Upper lobe of left lung (tissue), 6 donors: ENCODE data around the gene SLC27A1. TPM values are rescaled to one million over a fixed set of nuclear protein-coding genes. Genes with fewer than 3 reads are reported as not detected.

Source experiments
- ATAC-seq, 2 donors: fragments of 200-7000 bp; cut with Tn5 transposase; one replicate each; pipeline ENCODE4 v1.9.1; 2022; ENCODE audit warnings: mild to moderate bottlenecking in 2 of 2, moderate library complexity in 2 of 2; ENCODE audit not compliant: low FRiP score in 2 of 2
- DNase-seq, 2 donors: peaks; one replicate each; pipeline ENCODE4 v3.0.0-alpha.2; 2019 to 2020
- H3K27ac ChIP-seq, 4 donors: fragments of 200-600 bp; sonication (generic); one replicate each; pipeline ENCODE4 v1.5.1; 2016 to 2019
- H3K27me3 ChIP-seq, 4 donors: fragments of 200-600 bp; sonication (generic); one replicate each; pipeline ENCODE4 v1.5.1; 2017 to 2019
- H3K36me3 ChIP-seq, 4 donors: fragments of 200-600 bp; sonication (generic); one replicate each; pipeline ENCODE4 v1.5.1; 2016 to 2019
- H3K4me1 ChIP-seq, 4 donors: fragments of 200-600 bp; sonication (generic); one replicate each; pipeline ENCODE4 v1.5.1; 2018 to 2019
- H3K4me3 ChIP-seq, 4 donors: fragments of 200-600 bp; sonication (generic); one replicate each; pipeline ENCODE4 v1.5.1; 2017 to 2019; ENCODE audit warnings: mild to moderate bottlenecking in 2 of 4, moderate library complexity in 1 of 4
- H3K9me3 ChIP-seq, 4 donors: fragments of 200-600 bp; sonication (generic); one replicate each; pipeline ENCODE4 v1.5.1; 2018 to 2019
- EP300 ChIP-seq, 4 donors: sonication (generic); formaldehyde crosslinking; IDR thresholded peaks; one replicate each; pipeline ENCODE4 v1.5.1; 2017; ENCODE audit warnings: antibody characterized with exemption in 4 of 4, control low read depth in 2 of 4
- POLR2A ChIP-seq, 4 donors: fragments of 450-650 bp; IDR thresholded peaks; one replicate each; pipeline ENCODE4 v1.5.1; 2016 to 2017; ENCODE audit warnings: antibody characterized with exemption in 4 of 4, mild to moderate bottlenecking in 2 of 4
- POLR2AphosphoS5 ChIP-seq, 2 donors: sonication (generic); formaldehyde crosslinking; IDR thresholded peaks; one replicate each; pipeline ENCODE4 v1.5.1; 2017; ENCODE audit warnings: antibody characterized with exemption in 2 of 2
- WGBS, 2 donors: methylation state at CpG; one replicate each; pipeline ENCODE4 v1.1.5; 2017 to 2018; 5-methylcytosine and 5-hydroxymethylcytosine counted together
- total RNA-seq, 6 donors: library from RNA; depleted of rRNA in 4 of 6; stranded (reverse); fragments of >200 nt in 4 of 6; gene quantifications; one replicate each; pipeline versions ENCODE4 v1.1.0 to v1.2.1, GENCODE V29; 2016 to 2021
- TF ChIP-seq, protein P1 (sequence below), 6 experiments: fragments of 450-650 bp in 4 of 6; fragments of 200-600 bp in 2 of 6; sonication (generic) in 2 of 6; IDR thresholded peaks; one replicate each; pipeline ENCODE4 v1.5.1; 2016 to 2019; ENCODE audit warnings: antibody characterized with exemption in 6 of 6
- donor health status: DM: no; HTN: no; CAD: no; lungs with moderate emphysema.
- donor health status: DM: no; HTN: yes; CAD: no; lungs with severe emphysema.

Gene SLC27A1
- total RNA-seq, 6 donors from 2014 or later, result 21.0 to 88.0 (median 30.8) TPM

- no peak for ATAC-seq
- Histone ChIP-seq H3K27me3 (no peaks in the 10 kb centered on the region), H3K4me3 (no peak overlapping the region), H3K9me3 (no peaks in the 10 kb centered on the region), H3K4me1 (peaks cover 9 to 14% (median 12%) of the 10 kb centered on the region in 4 donors), H3K27ac (no peak overlapping the region), H3K36me3 (no peaks in the 10 kb centered on the region)
- 87 to 92% methylated on average over 11 to 15 of the region's 15 CpGs for WGBS, 2 donors
- TF ChIP-seq, protein P1, sequence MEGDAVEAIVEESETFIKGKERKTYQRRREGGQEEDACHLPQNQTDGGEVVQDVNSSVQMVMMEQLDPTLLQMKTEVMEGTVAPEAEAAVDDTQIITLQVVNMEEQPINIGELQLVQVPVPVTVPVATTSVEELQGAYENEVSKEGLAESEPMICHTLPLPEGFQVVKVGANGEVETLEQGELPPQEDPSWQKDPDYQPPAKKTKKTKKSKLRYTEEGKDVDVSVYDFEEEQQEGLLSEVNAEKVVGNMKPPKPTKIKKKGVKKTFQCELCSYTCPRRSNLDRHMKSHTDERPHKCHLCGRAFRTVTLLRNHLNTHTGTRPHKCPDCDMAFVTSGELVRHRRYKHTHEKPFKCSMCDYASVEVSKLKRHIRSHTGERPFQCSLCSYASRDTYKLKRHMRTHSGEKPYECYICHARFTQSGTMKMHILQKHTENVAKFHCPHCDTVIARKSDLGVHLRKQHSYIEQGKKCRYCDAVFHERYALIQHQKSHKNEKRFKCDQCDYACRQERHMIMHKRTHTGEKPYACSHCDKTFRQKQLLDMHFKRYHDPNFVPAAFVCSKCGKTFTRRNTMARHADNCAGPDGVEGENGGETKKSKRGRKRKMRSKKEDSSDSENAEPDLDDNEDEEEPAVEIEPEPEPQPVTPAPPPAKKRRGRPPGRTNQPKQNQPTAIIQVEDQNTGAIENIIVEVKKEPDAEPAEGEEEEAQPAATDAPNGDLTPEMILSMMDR (IDR thresholded peaks at IDR 0.05), result no peak
- no peak for TF ChIP-seq POLR2AphosphoS5 (IDR thresholded peaks at IDR 0.05)
- no peak for TF ChIP-seq POLR2A (IDR thresholded peaks at IDR 0.05)
- no peak for TF ChIP-seq EP300 (IDR thresholded peaks at IDR 0.05)
- DNase-seq, result peak in 1 of 2 donors; percentile 60
Measured at GRCh38 chr19:17542042-17542441, 71.7 kb downstream of the SLC27A1 start.

- Histone ChIP-seq H3K9me3 (no peaks in the 10 kb centered on the region), H3K27ac (no peak overlapping the region), H3K36me3 (no peaks in the 10 kb centered on the region), H3K27me3 (no peaks in the 10 kb centered on the region), H3K4me1 (peaks cover 9 to 14% (median 12%) of the 10 kb centered on the region in 4 donors), H3K4me3 (no peak overlapping the region)
- DNase-seq, result peak in 1 of 2 donors; percentile 66
- no peak for ATAC-seq
- WGBS, 2 donors, result 79 to 90% methylated on average over 13 to 14 of the region's 14 CpGs
- TF ChIP-seq EP300 (IDR thresholded peaks at IDR 0.05), result no peak
- TF ChIP-seq, protein P1 (IDR thresholded peaks at IDR 0.05), result no peak
- no peak for TF ChIP-seq POLR2A (IDR thresholded peaks at IDR 0.05)
- no peak for TF ChIP-seq POLR2AphosphoS5 (IDR thresholded peaks at IDR 0.05)
Measured at GRCh38 chr19:17542793-17543582, 72.7 kb downstream of the SLC27A1 start.

DNA sequence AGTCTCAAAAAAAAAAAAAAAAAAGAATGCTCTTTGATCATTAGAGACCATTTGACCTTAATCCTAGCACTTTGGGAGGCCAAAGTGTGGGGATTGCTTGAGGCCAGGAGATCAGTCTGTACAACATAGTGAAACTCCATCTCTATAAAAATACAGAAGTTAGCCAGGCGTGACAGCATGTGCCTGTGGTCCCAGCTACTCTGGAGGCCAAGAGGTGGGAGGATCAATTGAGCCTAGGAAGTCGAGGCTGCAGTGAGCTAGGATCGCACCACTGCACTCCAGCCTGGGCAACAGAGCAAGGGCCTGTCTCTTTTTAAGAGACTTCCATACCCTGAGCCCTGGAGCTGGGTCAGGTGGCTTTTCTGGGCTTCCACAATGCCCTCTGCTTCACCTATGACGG lies 73.7 kb downstream of the SLC27A1 start:
- Histone ChIP-seq H3K4me1 (peaks cover 5 to 10% (median 8%) of the 10 kb centered on the region in 4 donors), H3K27ac (no peak overlapping the region), H3K9me3 (no peaks in the 10 kb centered on the region), H3K4me3 (no peak overlapping the region), H3K36me3 (no peaks in the 10 kb centered on the region), H3K27me3 (no peaks in the 10 kb centered on the region)
- no peak for TF ChIP-seq POLR2AphosphoS5 (IDR thresholded peaks at IDR 0.05)
- TF ChIP-seq EP300 (IDR thresholded peaks at IDR 0.05), result no peak
- TF ChIP-seq, protein P1 (IDR thresholded peaks at IDR 0.05), result no peak
- no peak for TF ChIP-seq POLR2A (IDR thresholded peaks at IDR 0.05)
- ATAC-seq (no peak), DNase-seq (no peak)
- 72 to 84% methylated on average over 3 to 4 of the region's 4 CpGs for WGBS, 2 donors

GRCh38 chr19:17544418-17544817 lies 74.1 kb downstream of the SLC27A1 start:
- no peak for TF ChIP-seq EP300 (IDR thresholded peaks at IDR 0.05)
- no peak for TF ChIP-seq POLR2AphosphoS5 (IDR thresholded peaks at IDR 0.05)
- TF ChIP-seq, protein P1 (IDR thresholded peaks at IDR 0.05), result no peak
- TF ChIP-seq POLR2A (IDR thresholded peaks at IDR 0.05), result no peak
- H3K4me1 ChIP-seq, result peaks cover 1 to 6% (median 4%) of the 10 kb centered on the region in 4 donors
- no peak overlapping the region for H3K27ac ChIP-seq
- no peak for DNase-seq
- no peak for ATAC-seq
- 88 to 90% methylated on average over 4 of the region's 4 CpGs for WGBS, 2 donors
- no peaks in the 10 kb centered on the region for H3K27me3 ChIP-seq
- no peaks in the 10 kb centered on the region for H3K9me3 ChIP-seq
- H3K36me3 ChIP-seq, result no peaks in the 10 kb centered on the region
- no peak overlapping the region for H3K4me3 ChIP-seq
